ENCODE data around the gene KLHL28. TPM values are rescaled to one million over a fixed set of nuclear protein-coding genes. Genes with fewer than 3 reads are reported as not detected.

Gene KLHL28
- total RNA-seq: 10 to 100 TPM; 16.8 to 17.6 TPM

- peak; percentile 98 for DNase-seq
- Mint-ChIP-seq H3K27ac (no peak within 1 kb of the TSS), H3K27me3 (no peaks in the 10 kb centered on the region), H3K9me3 (peaks cover 14% of the 10 kb centered on the region), H3K4me3 (no peak within 1 kb of the TSS), H3K36me3 (ENCODE audit: low read depth) (peaks cover 27% of the 10 kb centered on the region), H3K4me1 (peaks cover 54% of the 10 kb centered on the region)
- POLR2A ChIA-PET: interaction anchor here (0.7 kb wide), 1 partner anchor 50 kb away, joined by 4 read pairs; no protein-coding TSS in a partner anchor
- CTCF ChIA-PET: interaction anchor here (1.1 to 1.5 kb wide), 3 partner anchors 10 to 64 kb away, joined by 3 to 4 read pairs (median 3); no protein-coding TSS in a partner anchor
Observed at GRCh38 chr14:44961554-44962333, at the start of gene KLHL28, which contains the start of gene TOGARAM1. TSS of gene KLHL28 (minus strand) at chr14:44961947. CDS start at chr14:44945928, 16,019 bp downstream. TSS of gene TOGARAM1 (plus strand) at chr14:44962190. CDS start at chr14:44962422, 232 bp downstream.

- POLR2A ChIA-PET: no interaction called here
- H3K4me3 Mint-ChIP-seq: no peak overlapping the region
Observed at GRCh38 chr14:45003924-45004323, 42.2 kb upstream of the KLHL28 start.

GRCh38 chr14:44995770-44996294 lies 34.1 kb upstream of the KLHL28 start:
- H3K27ac Mint-ChIP-seq: no peak overlapping the region
- H3K9me3 Mint-ChIP-seq: no peaks in the 10 kb centered on the region
- H3K4me3 Mint-ChIP-seq: no peak overlapping the region
- ChIA-PET CTCF (no interaction called here), POLR2A (no interaction called here)
- H3K27me3 Mint-ChIP-seq: no peaks in the 10 kb centered on the region
- no peak for DNase-seq
- peaks cover 16% of the 10 kb centered on the region for H3K36me3 Mint-ChIP-seq (ENCODE audit: low read depth)
- no peaks in the 10 kb centered on the region for H3K4me1 Mint-ChIP-seq

More at GRCh38 chr14:45003924-45004323, 42.2 kb upstream of the KLHL28 start:
- H3K36me3 Mint-ChIP-seq (ENCODE audit: low read depth): peaks cover 3% of the 10 kb centered on the region
- no peak overlapping the region for H3K27ac Mint-ChIP-seq
- no peak for DNase-seq
- CTCF ChIA-PET: no interaction called here
- no peaks in the 10 kb centered on the region for H3K27me3 Mint-ChIP-seq
- no peaks in the 10 kb centered on the region for H3K9me3 Mint-ChIP-seq
- H3K4me1 Mint-ChIP-seq: no peaks in the 10 kb centered on the region

- CTCF ChIA-PET: no interaction called here
Observed at GRCh38 chr14:44995196-44995595, 33.4 kb upstream of the KLHL28 start.

GRCh38 chr14:44990533-44990932 lies 28.8 kb upstream of the KLHL28 start:
- CTCF ChIA-PET: interaction anchor here (0.6 kb wide), 1 partner anchor 372 kb away, joined by 7 read pairs; no protein-coding TSS in a partner anchor
- no peaks in the 10 kb centered on the region for H3K36me3 Mint-ChIP-seq (ENCODE audit: low read depth)
- H3K9me3 Mint-ChIP-seq: peaks cover 3% of the 10 kb centered on the region
- no peaks in the 10 kb centered on the region for H3K27me3 Mint-ChIP-seq
- no peak overlapping the region for H3K27ac Mint-ChIP-seq
- no peak overlapping the region for H3K4me3 Mint-ChIP-seq
- POLR2A ChIA-PET: no interaction called here
- no peak for DNase-seq
- H3K4me1 Mint-ChIP-seq: no peaks in the 10 kb centered on the region

More at GRCh38 chr14:44995196-44995595, 33.4 kb upstream of the KLHL28 start:
- no peak for DNase-seq
- Mint-ChIP-seq H3K9me3 (no peaks in the 10 kb centered on the region), H3K4me1 (no peaks in the 10 kb centered on the region), H3K36me3 (ENCODE audit: low read depth) (peaks cover 14% of the 10 kb centered on the region), H3K4me3 (no peak overlapping the region), H3K27me3 (no peaks in the 10 kb centered on the region), H3K27ac (no peak overlapping the region)
- POLR2A ChIA-PET: no interaction called here

- POLR2A ChIA-PET: no interaction called here
- Mint-ChIP-seq H3K27ac (no peak overlapping the region), H3K9me3 (peaks cover 3% of the 10 kb centered on the region), H3K36me3 (ENCODE audit: low read depth) (no peaks in the 10 kb centered on the region), H3K4me3 (no peak overlapping the region), H3K4me1 (no peaks in the 10 kb centered on the region), H3K27me3 (no peaks in the 10 kb centered on the region)
- DNase-seq: no peak
- CTCF ChIA-PET: no interaction called here
Observed at GRCh38 chr14:44989497-44990440, 28.0 kb upstream of the KLHL28 start.

GRCh38 chr14:44988694-44989093 lies 26.9 kb upstream of the KLHL28 start:
- Mint-ChIP-seq H3K4me3 (no peak overlapping the region), H3K36me3 (ENCODE audit: low read depth) (no peaks in the 10 kb centered on the region), H3K4me1 (no peaks in the 10 kb centered on the region), H3K27me3 (no peaks in the 10 kb centered on the region), H3K9me3 (peaks cover 3% of the 10 kb centered on the region), H3K27ac (no peak overlapping the region)
- ChIA-PET CTCF (no interaction called here), POLR2A (no interaction called here)
- DNase-seq: no peak

GRCh38 chr14:44982594-44982993 lies 20.8 kb upstream of the KLHL28 start:
- Mint-ChIP-seq H3K36me3 (ENCODE audit: low read depth) (peaks cover 4% of the 10 kb centered on the region), H3K27me3 (no peaks in the 10 kb centered on the region), H3K27ac (no peak overlapping the region), H3K4me3 (no peak overlapping the region), H3K4me1 (peaks cover 5% of the 10 kb centered on the region), H3K9me3 (no peaks in the 10 kb centered on the region)
- ChIA-PET POLR2A (no interaction called here), CTCF (no interaction called here)
- no peak for DNase-seq

- Mint-ChIP-seq H3K27me3 (no peaks in the 10 kb centered on the region), H3K36me3 (ENCODE audit: low read depth) (peaks cover 4% of the 10 kb centered on the region), H3K9me3 (no peaks in the 10 kb centered on the region), H3K4me1 (peaks cover 5% of the 10 kb centered on the region), H3K4me3 (no peak overlapping the region), H3K27ac (no peak overlapping the region)
- POLR2A ChIA-PET: no interaction called here
- DNase-seq: no peak
- CTCF ChIA-PET: no interaction called here
Observed at GRCh38 chr14:44981198-44981597, 19.5 kb upstream of the KLHL28 start.

- peaks cover 4% of the 10 kb centered on the region for H3K36me3 Mint-ChIP-seq (ENCODE audit: low read depth)
Observed at GRCh38 chr14:44979740-44980356, 18.1 kb upstream of the KLHL28 start.

GRCh38 chr14:44979273-44979672 lies 17.5 kb upstream of the KLHL28 start:
- CTCF ChIA-PET: interaction anchor here (1.4 kb wide), 1 partner anchor 10 kb away, joined by 5 read pairs; no protein-coding TSS in a partner anchor
- Mint-ChIP-seq H3K36me3 (ENCODE audit: low read depth) (peaks cover 5% of the 10 kb centered on the region), H3K27me3 (no peaks in the 10 kb centered on the region), H3K27ac (no peak overlapping the region), H3K4me3 (no peak overlapping the region), H3K9me3 (no peaks in the 10 kb centered on the region), H3K4me1 (peaks cover 5% of the 10 kb centered on the region)
- no peak for DNase-seq
- POLR2A ChIA-PET: no interaction called here

More at GRCh38 chr14:44979740-44980356, 18.1 kb upstream of the KLHL28 start:
- H3K4me3 Mint-ChIP-seq: no peak overlapping the region
- H3K27me3 Mint-ChIP-seq: no peaks in the 10 kb centered on the region
- DNase-seq: no peak
- H3K27ac Mint-ChIP-seq: no peak overlapping the region
- ChIA-PET POLR2A (no interaction called here), CTCF (interaction anchor here (1.4 kb wide), 1 partner anchor 10 kb away, joined by 5 read pairs; no protein-coding TSS in a partner anchor)
- no peaks in the 10 kb centered on the region for H3K9me3 Mint-ChIP-seq
- H3K4me1 Mint-ChIP-seq: peaks cover 5% of the 10 kb centered on the region

GRCh38 chr14:44971459-44971858 lies 9.7 kb upstream of the KLHL28 start:
- H3K36me3 Mint-ChIP-seq (ENCODE audit: low read depth): peaks cover 53% of the 10 kb centered on the region
- peaks cover 25% of the 10 kb centered on the region for H3K9me3 Mint-ChIP-seq
- CTCF ChIA-PET: no interaction called here

More at GRCh38 chr14:44971459-44971858, 9.7 kb upstream of the KLHL28 start:
- POLR2A ChIA-PET: no interaction called here
- peaks cover 57% of the 10 kb centered on the region for H3K4me1 Mint-ChIP-seq
- H3K4me3 Mint-ChIP-seq: no peak overlapping the region
- no peaks in the 10 kb centered on the region for H3K27me3 Mint-ChIP-seq
- DNase-seq: no peak
- no peak overlapping the region for H3K27ac Mint-ChIP-seq

Measured in activated CD4-positive, alpha-beta T cell treated with anti-CD3 and anti-CD28 coated beads, Interleukin-2, amount 10 ng/mL, durations not matched to agents 7 days and 5 days (primary cell).